CD14-positive monocyte (primary cell): ENCODE measurements around the gene STIM1. TPM values are rescaled to one million over a fixed set of nuclear protein-coding genes. Genes with fewer than 3 reads are reported as not detected.
A peak's percentile ranks its signal among the peaks of the same experiment; 100 is the strongest.

Experiments
- DNase-seq, 3 donors: peaks; one replicate each; pipeline ENCODE4 v3.0.0-alpha.2; 2011 to 2022
- H2AFZ ChIP-seq: 2 replicates; pipeline ENCODE4 v1.6.0; 2012; ENCODE audit warnings: mild to moderate bottlenecking, low read depth, low read length, inconsistent platforms; ENCODE audit not compliant: insufficient read depth, poor library complexity, severe bottlenecking
- H3K27ac ChIP-seq, 2 donors: 1 replicate in 1 of 2; 2 replicates in 1 of 2; pipeline ENCODE4 v1.5.1; 2012 to 2013; ENCODE audit warnings: low read length in 2 of 2, control low read depth in 1 of 2, inconsistent platforms in 1 of 2, low read depth in 1 of 2, mild to moderate bottlenecking in 1 of 2
- H3K27me3 ChIP-seq, 2 donors: one replicate each; pipeline versions ENCODE4 v1.6.0 to v1.6.1; 2011 to 2013; ENCODE audit warnings: low read length in 2 of 2; ENCODE audit not compliant: control insufficient read depth in 2 of 2, insufficient read depth in 2 of 2
- H3K36me3 ChIP-seq, 2 donors: replicated peaks in 1 of 2; 1 replicate in 1 of 2; 2 replicates in 1 of 2; pipeline versions ENCODE4 v1.5.1 to v1.6.1; 2012 to 2013; ENCODE audit warnings: low read length in 2 of 2, control low read depth in 1 of 2, inconsistent platforms in 1 of 2, mild to moderate bottlenecking in 1 of 2; ENCODE audit not compliant: insufficient read depth in 2 of 2, control insufficient read depth in 1 of 2
- H3K4me1 ChIP-seq, 2 donors: 1 replicate in 1 of 2; 2 replicates in 1 of 2; pipeline versions ENCODE4 v1.5.1 to v1.6.1; 2012 to 2013; ENCODE audit warnings: low read length in 2 of 2, control low read depth in 1 of 2, inconsistent platforms in 1 of 2, mild to moderate bottlenecking in 1 of 2, moderate library complexity in 1 of 2; ENCODE audit not compliant: insufficient read depth in 2 of 2, control insufficient read depth in 1 of 2
- H3K4me2 ChIP-seq: replicated peaks from 2 replicates; pipeline ENCODE3; 2012; ENCODE audit warnings: low read length, moderate library complexity, mild to moderate bottlenecking; ENCODE audit not compliant: poor library complexity, severe bottlenecking; ENCODE audit errors: extremely low read depth
- H3K4me3 ChIP-seq, 3 experiments: fragments of 200-600 bp in 1 of 3; sonication (generic) in 1 of 3; replicated peaks in 1 of 3; 1 replicate in 2 of 3; 2 replicates in 1 of 3; pipeline ENCODE4 v1.5.1; 2011 to 2013; ENCODE audit warnings: low read length in 3 of 3, mild to moderate bottlenecking in 3 of 3, control low read depth in 2 of 3, low read depth in 2 of 3, inconsistent platforms in 1 of 3, moderate library complexity in 1 of 3
- H3K79me2 ChIP-seq: 2 replicates; pipeline ENCODE4 v1.6.0; 2012; ENCODE audit warnings: mild to moderate bottlenecking, control low read depth, inconsistent platforms, low read length, moderate library complexity; ENCODE audit not compliant: insufficient read depth
- H3K9ac ChIP-seq: 2 replicates; pipeline ENCODE4 v1.6.0; 2017; ENCODE audit warnings: low read length, mild to moderate bottlenecking; ENCODE audit not compliant: insufficient read depth, poor library complexity, severe bottlenecking
- H3K9me3 ChIP-seq, 2 donors: replicated peaks in 1 of 2; 1 replicate in 1 of 2; 2 replicates in 1 of 2; pipeline versions ENCODE4 v1.5.1 to v1.6.1; 2012 to 2013; ENCODE audit warnings: low read length in 2 of 2, control low read depth in 1 of 2; ENCODE audit not compliant: control insufficient read depth in 1 of 2, insufficient read depth in 1 of 2
- H4K20me1 ChIP-seq: 2 replicates; pipeline ENCODE4 v1.6.0; 2012; ENCODE audit warnings: mild to moderate bottlenecking, low read length, control low read depth, moderate library complexity; ENCODE audit not compliant: insufficient read depth
- H3K27ac Mint-ChIP-seq, 7 donors: one replicate each; pipeline ENCODE4 v1.8.0; 2020; ENCODE audit warnings: mild to moderate bottlenecking in 7 of 7, mixed read lengths in 7 of 7, moderate library complexity in 6 of 7, inconsistent platforms in 2 of 7
- H3K27me3 Mint-ChIP-seq, 3 donors: one replicate each; pipeline ENCODE4 v1.8.0; 2021 to 2022; ENCODE audit warnings: low read depth in 3 of 3, mild to moderate bottlenecking in 3 of 3, mixed read lengths in 3 of 3, moderate library complexity in 3 of 3, inconsistent platforms in 1 of 3
- H3K36me3 Mint-ChIP-seq, 2 donors: one replicate each; pipeline ENCODE4 v1.8.0; 2020; ENCODE audit warnings: mixed read lengths in 2 of 2, inconsistent platforms in 1 of 2, mild to moderate bottlenecking in 1 of 2
- H3K4me1 Mint-ChIP-seq: one replicate; pipeline ENCODE4 v1.8.0; 2020; ENCODE audit warnings: mild to moderate bottlenecking, mixed read lengths
- H3K4me3 Mint-ChIP-seq, 2 donors: one replicate each; pipeline ENCODE4 v1.8.0; 2020; ENCODE audit warnings: mild to moderate bottlenecking in 2 of 2, mixed read lengths in 2 of 2, moderate library complexity in 1 of 2
- H3K9me3 Mint-ChIP-seq, 7 donors: one replicate each; pipeline ENCODE4 v1.8.0; 2020 to 2022; ENCODE audit warnings: mixed read lengths in 7 of 7, mild to moderate bottlenecking in 6 of 7, moderate library complexity in 6 of 7, inconsistent platforms in 2 of 7
- CTCF ChIP-seq: fragments of 200-600 bp; IDR thresholded peaks from one replicate; pipeline ENCODE4 v1.8.0; 2022; ENCODE audit warnings: antibody characterized with exemption, mild to moderate bottlenecking
- WGBS: methylation state at CpG from one replicate; pipeline ENCODE4 v1.1.5; 2013; ENCODE audit warnings: missing lambda C conversion rate; ENCODE audit not compliant: insufficient coverage; 5-methylcytosine and 5-hydroxymethylcytosine counted together
- intact Hi-C, 2 donors: fragments of 100-400 bp; cut with micrococcal nuclease; formaldehyde crosslinking; loops; one replicate each; pipeline versions ENCODE4 v1.15.0 to v1.15.1; 2023
- polyA plus RNA-seq, 3 donors: library from polyadenylated mRNA; depleted of rRNA in 1 of 3; unstranded in 2 of 3; stranded (reverse) in 1 of 3; fragments of 300-500 nt in 2 of 3; fragments of >200 nt in 1 of 3; fragmentation: Illumina TruSeq in 2 of 3; gene quantifications; 1 replicate in 2 of 3; 2 replicates in 1 of 3; pipeline ENCODE4 v1.2.3, GENCODE V29; 2012 to 2021

Gene STIM1
- polyA plus RNA-seq, 3 donors: 14.0 to 68.6 (median 21.0) TPM

GRCh38 chr11:3994030-3994640 lies 138.7 kb downstream of the STIM1 start:
- no peaks in the 10 kb centered on the region for H3K27me3 ChIP-seq
- Mint-ChIP-seq H3K27ac (peak overlapping the region in 1 of 7 donors; percentile 5), H3K4me1 (peaks cover 9% of the 10 kb centered on the region), H3K9me3 (peaks cover 15 to 36% (median 22%) of the 10 kb centered on the region in 7 donors), H3K27me3 (peaks cover 0 to under 1% (median 0%) of the 10 kb centered on the region in 3 donors), H3K4me3 (no peak overlapping the region), H3K36me3 (peaks cover 24 to 40% of the 10 kb centered on the region in 2 donors)
- no peak overlapping the region for H2AFZ ChIP-seq
- H3K4me2 ChIP-seq: no peak overlapping the region
- DNase-seq: no peak
- no CpG with 5 or more reads among the region's 6 CpGs for WGBS
- intact Hi-C loops: no loop called here
- peaks cover 69% of the 10 kb centered on the region for H4K20me1 ChIP-seq
- H3K4me3 ChIP-seq: no peak overlapping the region
- no peaks in the 10 kb centered on the region for H3K4me1 ChIP-seq
- no peak overlapping the region for H3K27ac ChIP-seq
- H3K79me2 ChIP-seq: peaks cover 89% of the 10 kb centered on the region
- H3K9ac ChIP-seq: no peak overlapping the region
- H3K36me3 ChIP-seq: peaks cover 0 to 3% of the 10 kb centered on the region in 2 donors
- H3K9me3 ChIP-seq: peaks cover 15 to 16% of the 10 kb centered on the region in 2 donors
- TF ChIP-seq CTCF: no peak

GRCh38 chr11:3995307-3995706 lies 139.8 kb downstream of the STIM1 start:
- peaks cover 77% of the 10 kb centered on the region for H3K79me2 ChIP-seq
- peaks cover 59% of the 10 kb centered on the region for H4K20me1 ChIP-seq
- no peaks in the 10 kb centered on the region for H3K36me3 ChIP-seq
- H3K27ac ChIP-seq: no peak overlapping the region
- intact Hi-C loops: no loop called here
- Mint-ChIP-seq H3K27me3 (peaks cover 0 to 3% (median 0%) of the 10 kb centered on the region in 3 donors), H3K9me3 (peaks cover 16 to 36% (median 26%) of the 10 kb centered on the region in 7 donors), H3K27ac (no peak overlapping the region), H3K36me3 (peaks cover 25 to 39% of the 10 kb centered on the region in 2 donors), H3K4me1 (peaks cover 8% of the 10 kb centered on the region), H3K4me3 (no peak overlapping the region)
- no peak for TF ChIP-seq CTCF
- H3K4me1 ChIP-seq: no peaks in the 10 kb centered on the region
- no peak overlapping the region for H3K4me2 ChIP-seq
- no CpG with 5 or more reads among the region's 1 CpG for WGBS
- DNase-seq: no peak
- no peak overlapping the region for H3K9ac ChIP-seq
- no peak overlapping the region for H2AFZ ChIP-seq
- H3K9me3 ChIP-seq: peaks cover 19 to 21% of the 10 kb centered on the region in 2 donors
- no peaks in the 10 kb centered on the region for H3K27me3 ChIP-seq
- no peak overlapping the region for H3K4me3 ChIP-seq
